B cell (primary cell): ENCODE measurements around the gene CLCN5. TPM values are rescaled to one million over a fixed set of nuclear protein-coding genes. Genes with fewer than 3 reads are reported as not detected.

Experiments
- ATAC-seq: fragments of 200-7000 bp; cut with Tn5 transposase; one replicate; pipeline ENCODE4 v1.10.0; 2021; ENCODE audit warnings: low read depth, mild to moderate bottlenecking, moderate number of reproducible peaks, moderate library complexity
- CTCF ChIA-PET: fragments of 350-600 bp; sonication (Branson Sonifier 250); formaldehyde crosslinking; loops from one replicate; lab custom pipeline; 2021; ENCODE audit warnings: antibody characterized with exemption, inconsistent platforms; lab: Charles Lee
- POLR2A ChIA-PET: fragments of 350-600 bp; sonication (Branson Sonifier 250); formaldehyde crosslinking; loops from one replicate; lab custom pipeline; 2021; ENCODE audit warnings: antibody characterized with exemption; lab: Charles Lee
- DNase-seq: peaks from one replicate; pipeline ENCODE4 v3.0.0; 2013
- H2AFZ ChIP-seq: 2 replicates; pipeline ENCODE4 v1.6.1; 2012; ENCODE audit warnings: mild to moderate bottlenecking, low read depth, low read length; ENCODE audit not compliant: insufficient read depth, poor library complexity, severe bottlenecking
- H3K27ac ChIP-seq, 2 donors: 1 replicate in 1 of 2; 2 replicates in 1 of 2; pipeline ENCODE4 v1.5.1; 2012 to 2013; ENCODE audit warnings: low read length in 2 of 2, mild to moderate bottlenecking in 2 of 2, moderate library complexity in 1 of 2
- H3K27me3 ChIP-seq, 4 experiments: fragments of 200-600 bp in 1 of 4; sonication (generic) in 1 of 4; replicated peaks in 1 of 4; 1 replicate in 2 of 4; 2 replicates in 2 of 4; pipeline versions ENCODE4 v1.6.1 to v1.7.0; 2013 to 2016; ENCODE audit warnings: low read length in 3 of 4, mild to moderate bottlenecking in 2 of 4, mixed read lengths in 1 of 4, moderate library complexity in 1 of 4; ENCODE audit not compliant: insufficient read depth in 4 of 4, control insufficient read depth in 3 of 4; ENCODE audit errors: control extremely low read depth in 1 of 4
- H3K36me3 ChIP-seq, 2 experiments: replicated peaks in 1 of 2; 1 replicate in 1 of 2; 2 replicates in 1 of 2; pipeline versions ENCODE4 v1.6.1 to v1.7.1; 2013; ENCODE audit warnings: low read length in 1 of 2; ENCODE audit not compliant: insufficient read depth in 2 of 2, control insufficient read depth in 1 of 2; ENCODE audit errors: control extremely low read depth in 1 of 2, extremely low read depth in 1 of 2
- H3K4me1 ChIP-seq, 2 donors: fragments of 200-600 bp in 1 of 2; sonication (generic) in 1 of 2; 1 replicate in 1 of 2; 2 replicates in 1 of 2; pipeline versions ENCODE4 v1.5.1 to v1.6.1; 2013 to 2017; ENCODE audit warnings: low read length in 2 of 2; ENCODE audit not compliant: control insufficient read depth in 2 of 2, insufficient read depth in 2 of 2
- H3K4me2 ChIP-seq: replicated peaks from 2 replicates; pipeline ENCODE3; 2012; ENCODE audit warnings: mild to moderate bottlenecking, low read depth, low read length; ENCODE audit not compliant: poor library complexity, severe bottlenecking
- H3K4me3 ChIP-seq, 5 experiments: fragments of 200-600 bp in 1 of 5; sonication (generic) in 1 of 5; 1 replicate in 3 of 5; 2 replicates in 2 of 5; pipeline versions ENCODE4 v1.5.1 to v1.7.0; 2011 to 2016; ENCODE audit warnings: low read length in 4 of 5, mild to moderate bottlenecking in 4 of 5, low read depth in 2 of 5, control low read depth in 1 of 5, moderate library complexity in 1 of 5; ENCODE audit not compliant: insufficient read depth in 1 of 5; ENCODE audit errors: control extremely low read depth in 1 of 5, extremely low read depth in 1 of 5
- H3K79me2 ChIP-seq: fragments of 200-600 bp; sonication (generic); one replicate; pipeline ENCODE4 v1.6.0; 2016; ENCODE audit warnings: low read length; ENCODE audit not compliant: control insufficient read depth, insufficient read depth
- H3K9ac ChIP-seq: fragments of 200-600 bp; sonication (generic); 2 replicates; pipeline ENCODE4 v1.6.1; 2017; ENCODE audit warnings: mild to moderate bottlenecking, low read length, moderate library complexity
- H3K9me3 ChIP-seq, 3 donors: one replicate each; pipeline versions ENCODE4 v1.6.1 to v1.7.1; 2013; ENCODE audit warnings: low read length in 2 of 3; ENCODE audit not compliant: control insufficient read depth in 2 of 3, insufficient read depth in 1 of 3; ENCODE audit errors: control extremely low read depth in 1 of 3
- H4K20me1 ChIP-seq: 2 replicates; pipeline ENCODE4 v1.6.0; 2012; ENCODE audit warnings: mild to moderate bottlenecking, low read length; ENCODE audit not compliant: insufficient read depth, control insufficient read depth, poor library complexity, severe bottlenecking
- H3K27ac Mint-ChIP-seq: one replicate; pipeline ENCODE4 v1.8.0; 2021; ENCODE audit warnings: mixed read lengths
- H3K27me3 Mint-ChIP-seq: one replicate; pipeline ENCODE4 v1.8.0; 2021; ENCODE audit warnings: mixed read lengths
- H3K4me1 Mint-ChIP-seq: one replicate; pipeline ENCODE4 v1.8.0; 2021; ENCODE audit warnings: mixed read lengths
- H3K4me3 Mint-ChIP-seq: one replicate; pipeline ENCODE4 v1.8.0; 2021; ENCODE audit warnings: mixed read lengths
- H3K9me3 Mint-ChIP-seq: one replicate; pipeline ENCODE4 v1.8.0; 2022; ENCODE audit warnings: mixed read lengths; ENCODE audit not compliant: insufficient read depth
- CTCF ChIP-seq: fragments of 200-600 bp; IDR thresholded peaks from one replicate; pipeline ENCODE4 v1.8.0; 2022; ENCODE audit warnings: antibody characterized with exemption, mild to moderate bottlenecking
- EZH2 ChIP-seq: IDR thresholded peaks from 2 replicates; pipeline ENCODE4 v1.6.1; 2012; ENCODE audit warnings: borderline replicate concordance, low read depth, mild to moderate bottlenecking, moderate library complexity, low read length; ENCODE audit not compliant: insufficient read depth, poor library complexity, severe bottlenecking
- WGBS: methylation state at CpG from one replicate; pipeline ENCODE4 v1.1.5; 2013; ENCODE audit warnings: missing lambda C conversion rate; ENCODE audit not compliant: insufficient coverage; 5-methylcytosine and 5-hydroxymethylcytosine counted together
- intact Hi-C: fragments of 100-400 bp; cut with micrococcal nuclease; formaldehyde crosslinking; loops from one replicate; pipeline ENCODE4 v1.10.0; 2022
- polyA plus RNA-seq: library from polyadenylated mRNA; depleted of rRNA; stranded (reverse); fragments of >200 nt; gene quantifications from 2 replicates; pipeline ENCODE4 v1.2.3, GENCODE V29; 2012
- total RNA-seq, 2 donors: library from RNA; stranded (reverse); fragments of 120-200 nt in 1 of 2; gene quantifications; 1 replicate in 1 of 2; 2 replicates in 1 of 2; pipeline versions ENCODE4 v1.2.3 to v1.2.4, GENCODE V29; 2013 to 2022

CLCN5 gene
- total and polyA plus RNA-seq, 2 donors (not counting 1 experiment from before 2014, with no cell fraction given): 0.55 to 3.6 TPM

DNA sequence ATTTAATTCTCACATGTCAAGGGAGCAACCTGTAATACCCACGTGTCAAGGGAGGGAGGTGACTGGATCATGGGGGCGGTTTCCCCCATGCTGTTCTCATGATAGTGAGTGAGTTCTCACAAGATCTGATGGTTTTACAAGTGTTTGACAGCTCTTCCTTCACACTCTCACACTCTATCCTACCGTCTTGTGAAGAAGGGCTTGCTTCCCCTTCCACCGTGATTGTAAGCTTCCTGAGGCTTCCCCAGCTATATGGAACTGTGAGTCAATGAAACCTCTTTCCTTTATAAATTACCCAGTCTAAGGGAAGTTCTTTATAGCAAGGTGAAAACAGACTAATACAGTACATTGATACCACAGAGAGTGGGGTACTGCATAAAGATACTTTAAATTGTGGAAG, 25.4 kb upstream of the CLCN5 start:
- Histone ChIP-seq H3K36me3 (no peaks in the 10 kb centered on the region), H4K20me1 (no peaks in the 10 kb centered on the region), H3K27ac (no peak overlapping the region), H3K27me3 (peaks cover 0 to 9% (median 0%) of the 10 kb centered on the region in 4 experiments), H3K4me3 (no peak overlapping the region), H2AFZ (no peak overlapping the region), H3K79me2 (no peaks in the 10 kb centered on the region), H3K4me1 (no peaks in the 10 kb centered on the region), H3K9me3 (peaks cover 0 to 8% (median 8%) of the 10 kb centered on the region in 3 donors), H3K9ac (no peak overlapping the region), H3K4me2 (no peak overlapping the region)
- intact Hi-C loops: no loop called here
- Mint-ChIP-seq H3K27ac (no peak overlapping the region), H3K9me3 (peaks cover 2% of the 10 kb centered on the region), H3K27me3 (peaks cover 29% of the 10 kb centered on the region), H3K4me3 (no peak overlapping the region), H3K4me1 (no peaks in the 10 kb centered on the region)
- no peak for DNase-seq
- TF ChIP-seq CTCF: no peak
- TF ChIP-seq EZH2: no peak
- no peak for ATAC-seq
- POLR2A ChIA-PET: no interaction called here
- CTCF ChIA-PET: no interaction called here
- WGBS: no CpG with 5 or more reads among the region's 4 CpGs

DNA sequence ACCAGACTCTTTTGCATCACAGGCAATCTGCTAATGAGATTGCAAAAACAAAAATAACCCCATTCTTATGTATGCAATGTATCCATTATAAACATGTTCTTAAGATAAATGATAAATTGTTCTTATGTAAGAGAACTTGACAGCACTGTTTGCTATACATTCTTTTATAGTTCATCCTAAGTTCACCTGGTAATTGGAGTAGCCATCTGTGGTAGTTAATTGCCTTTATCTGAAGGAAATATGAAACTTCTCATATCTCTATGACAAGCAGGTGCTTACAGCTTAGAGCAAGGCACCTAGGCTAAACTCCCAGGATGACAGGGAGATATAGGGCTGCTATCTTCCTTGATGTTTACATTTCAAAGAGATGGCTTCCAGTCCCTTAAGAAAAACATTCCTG, 21.3 kb upstream of the CLCN5 start:
- H3K4me1 Mint-ChIP-seq: no peaks in the 10 kb centered on the region
- no peak for DNase-seq
- Histone ChIP-seq H3K27me3 (peaks cover 0 to 14% (median 0%) of the 10 kb centered on the region in 4 experiments), H3K9ac (no peak overlapping the region), H2AFZ (no peak overlapping the region), H3K4me2 (no peak overlapping the region), H3K79me2 (no peaks in the 10 kb centered on the region), H3K4me1 (no peaks in the 10 kb centered on the region), H4K20me1 (no peaks in the 10 kb centered on the region), H3K9me3 (peaks cover 0 to 8% (median 8%) of the 10 kb centered on the region in 3 donors), H3K36me3 (no peaks in the 10 kb centered on the region), H3K27ac (no peak overlapping the region), H3K4me3 (no peak overlapping the region)
- CTCF ChIA-PET: interaction anchor here (1.4 kb wide), 1 partner anchor 18 kb away, joined by 3 read pairs; no protein-coding TSS in a partner anchor
- no peak overlapping the region for H3K4me3 Mint-ChIP-seq
- H3K27ac Mint-ChIP-seq: no peak overlapping the region
- intact Hi-C loops: no loop called here
- peaks cover under 1% of the 10 kb centered on the region for H3K9me3 Mint-ChIP-seq
- TF ChIP-seq CTCF: no peak
- TF ChIP-seq EZH2: no peak
- no peak for ATAC-seq
- POLR2A ChIA-PET: no interaction called here
- peaks cover 26% of the 10 kb centered on the region for H3K27me3 Mint-ChIP-seq
